RWPE1 (cell line): Measurements from ENCODE around the gene TAX1BP3.

ENCODE experiments used
- CTCF ChIA-PET: fragments of 350-600 bp; sonication (Branson Sonifier 250); formaldehyde crosslinking; extraction: SDS; loops from one replicate; lab custom pipeline; 2021; lab: Yijun Ruan, JAX
- POLR2A ChIA-PET: fragments of 400-600 bp; formaldehyde crosslinking; extraction: SDS; loops from one replicate; lab custom pipeline; 2020; ENCODE audit warnings: antibody characterized with exemption; ENCODE audit not compliant: low non-redundant PET; lab: Yijun Ruan, JAX
- DNase-seq: peaks from one replicate; pipeline ENCODE4 v3.0.0; 2012; ENCODE audit warnings: low spot score
- H3K27ac ChIP-seq: fragments of 450-650 bp; 2 replicates; pipeline ENCODE4 v1.5.1; 2017
- CTCF ChIP-seq: fragments of 450-650 bp; conservative IDR thresholded peaks from 2 replicates; pipeline ENCODE4 v1.5.1; 2017; ENCODE audit warnings: low read depth, mild to moderate bottlenecking

The TAX1BP3 gene

GRCh38 chr17:3681565-3681964, 13.2 kb upstream of the TAX1BP3 start:
- CTCF ChIA-PET = interaction anchor here (0.6 to 0.7 kb wide), 2 partner anchors 89 to 90 kb away, joined by 5 to 8 read pairs; no protein-coding TSS in a partner anchor
- no peak for TF ChIP-seq CTCF
- no peak for DNase-seq

GRCh38 chr17:3681057-3681456, 12.7 kb upstream of the TAX1BP3 start:
- ChIA-PET CTCF (no interaction called here), POLR2A (no interaction called here)
- DNase-seq = no peak
- no peak for TF ChIP-seq CTCF
- H3K27ac ChIP-seq = no peak overlapping the region

More at GRCh38 chr17:3681565-3681964, 13.2 kb upstream of the TAX1BP3 start:
- POLR2A ChIA-PET = no interaction called here
- no peak overlapping the region for H3K27ac ChIP-seq

GRCh38 chr17:3679531-3680126, 11.3 kb upstream of the TAX1BP3 start:
- ChIA-PET CTCF (no interaction called here), POLR2A (no interaction called here)
- DNase-seq = no peak
- no peak for TF ChIP-seq CTCF
- H3K27ac ChIP-seq = peak overlapping the region; percentile 75

GRCh38 chr17:3678821-3679530, 10.6 kb upstream of the TAX1BP3 start:
- CTCF ChIA-PET = no interaction called here
- DNase-seq = no peak
- POLR2A ChIA-PET = interaction anchor here (0.6 kb wide), 1 partner anchor 846 kb away, joined by 3 read pairs; no protein-coding TSS in a partner anchor
- TF ChIP-seq CTCF = no peak
- H3K27ac ChIP-seq = peak overlapping the region; percentile 75

- DNase-seq = no peak
- ChIA-PET CTCF (interaction anchor here (1.2 kb wide), 1 partner anchor 59 kb away, joined by 6 read pairs; no protein-coding TSS in a partner anchor), POLR2A (interaction anchor here (0.6 kb wide), 1 partner anchor 846 kb away, joined by 3 read pairs; no protein-coding TSS in a partner anchor)
- peak overlapping the region; percentile 75 for H3K27ac ChIP-seq
- TF ChIP-seq CTCF = no peak
Observed at GRCh38 chr17:3678095-3678820, 9.9 kb upstream of the TAX1BP3 start.

GRCh38 chr17:3675886-3676285, 7.5 kb upstream of the TAX1BP3 start:
- ChIA-PET POLR2A (no interaction called here), CTCF (no interaction called here)
- no peak for DNase-seq
- TF ChIP-seq CTCF = no peak
- H3K27ac ChIP-seq = no peak overlapping the region
